Measurements from ENCODE around the gene GAREM1. TPM values are rescaled to one million over a fixed set of nuclear protein-coding genes. Genes with fewer than 3 reads are reported as not detected.

Gene GAREM1
- total and polyA plus RNA-seq, 2 donors from 2014 or later, result 7.0 to 47.0 TPM

DNA sequence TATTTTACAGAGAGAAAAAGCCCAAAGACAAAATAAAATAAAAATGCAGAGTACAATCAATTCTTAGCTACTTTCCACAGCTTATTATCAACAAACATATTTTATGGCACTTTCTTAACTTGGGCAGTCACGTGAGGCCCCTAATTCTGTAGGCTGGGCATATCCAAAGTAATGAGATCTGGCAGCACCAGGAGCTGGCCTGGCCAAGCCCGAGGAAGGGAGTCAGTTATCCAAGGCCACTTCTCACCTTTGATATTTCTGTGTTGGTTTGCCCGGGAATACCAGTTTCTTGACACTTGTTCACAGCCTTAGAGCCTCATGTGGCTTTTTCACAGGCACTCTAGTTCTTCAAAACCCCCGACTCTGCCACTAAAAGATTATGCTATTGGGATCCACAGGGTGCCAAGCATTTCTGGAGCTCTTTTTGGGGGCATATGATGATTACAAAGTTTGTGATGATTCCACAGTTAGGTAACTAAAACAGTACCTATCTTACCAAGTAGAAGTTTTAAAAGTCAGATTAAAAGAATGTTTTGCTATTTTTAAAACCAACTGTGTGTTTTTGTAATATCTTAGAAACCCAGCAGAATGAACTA is 190.4 kb downstream of the GAREM1 start:
- FAIRE-seq (no peak), DNase-seq (no peak)
- Histone ChIP-seq H3K27me3 (ENCODE audit: control insufficient read depth, insufficient read depth, low read length) (no peaks in the 10 kb centered on the region), H3K4me3 (ENCODE audit: low read length in 3 of 3) (no peak overlapping the region), H3K27ac (ENCODE audit: low read depth in 2 of 2, low read length in 2 of 2) (no peak overlapping the region), H3K9me3 (ENCODE audit: control insufficient read depth in 2 of 3, insufficient read depth in 1 of 3, low read length in 3 of 3) (no peaks in the 10 kb centered on the region), H3K4me1 (ENCODE audit: control insufficient read depth in 2 of 3, insufficient read depth in 2 of 3, low read depth in 1 of 3, low read length in 3 of 3) (peaks cover 4 to 19% (median 12%) of the 10 kb centered on the region in 3 donors), H3K9ac (ENCODE audit: low read length in 3 of 3) (no peak overlapping the region), H3K36me3 (ENCODE audit: control insufficient read depth in 2 of 3, insufficient read depth in 3 of 3, low read length in 3 of 3) (no peaks in the 10 kb centered on the region)
- intact Hi-C loops (cut with DNase I), result no loop called here
- TF ChIP-seq CTCF (IDR thresholded peaks at IDR 0.05; ENCODE audit: borderline replicate concordance, extremely low read depth, insufficient read depth), result no peak

GRCh38 chr18:32278177-32278799 is 192.4 kb downstream of the GAREM1 start:
- DNase-seq, result no peak
- intact Hi-C loops (cut with DNase I), result no loop called here
- Histone ChIP-seq H3K36me3 (ENCODE audit: control insufficient read depth in 2 of 3, insufficient read depth in 3 of 3, low read length in 3 of 3) (no peaks in the 10 kb centered on the region), H3K9me3 (ENCODE audit: control insufficient read depth in 2 of 3, insufficient read depth in 1 of 3, low read length in 3 of 3) (no peaks in the 10 kb centered on the region), H3K9ac (ENCODE audit: low read length in 3 of 3) (no peak overlapping the region), H3K27ac (ENCODE audit: low read depth in 2 of 2, low read length in 2 of 2) (peak overlapping the region; percentile 18 to 26), H3K27me3 (ENCODE audit: control insufficient read depth, insufficient read depth, low read length) (no peaks in the 10 kb centered on the region), H3K4me1 (ENCODE audit: control insufficient read depth in 2 of 3, insufficient read depth in 2 of 3, low read depth in 1 of 3, low read length in 3 of 3) (peaks cover 4 to 19% (median 12%) of the 10 kb centered on the region in 3 donors), H3K4me3 (ENCODE audit: low read length in 3 of 3) (no peak overlapping the region)
- TF ChIP-seq CTCF (IDR thresholded peaks at IDR 0.05; ENCODE audit: borderline replicate concordance, extremely low read depth, insufficient read depth), result no peak
- FAIRE-seq, result no peak

GRCh38 chr18:32277549-32277948 is 193.1 kb downstream of the GAREM1 start:
- H3K9ac ChIP-seq (ENCODE audit: low read length in 3 of 3), result no peak overlapping the region
- peak overlapping the region in 1 of 2 donors; percentile 26 for H3K27ac ChIP-seq (ENCODE audit: low read depth in 2 of 2, low read length in 2 of 2)
- DNase-seq (peak in 1 of 5 donors; percentile 56), FAIRE-seq (no peak)
- no peak for TF ChIP-seq CTCF (IDR thresholded peaks at IDR 0.05; ENCODE audit: borderline replicate concordance, extremely low read depth, insufficient read depth)
- no peaks in the 10 kb centered on the region for H3K36me3 ChIP-seq (ENCODE audit: control insufficient read depth in 2 of 3, insufficient read depth in 3 of 3, low read length in 3 of 3)
- intact Hi-C loops (cut with DNase I), result no loop called here
- no peak overlapping the region for H3K4me3 ChIP-seq (ENCODE audit: low read length in 3 of 3)
- no peaks in the 10 kb centered on the region for H3K27me3 ChIP-seq (ENCODE audit: control insufficient read depth, insufficient read depth, low read length)
- no peaks in the 10 kb centered on the region for H3K9me3 ChIP-seq (ENCODE audit: control insufficient read depth in 2 of 3, insufficient read depth in 1 of 3, low read length in 3 of 3)
- H3K4me1 ChIP-seq (ENCODE audit: control insufficient read depth in 2 of 3, insufficient read depth in 2 of 3, low read depth in 1 of 3, low read length in 3 of 3), result peaks cover 4 to 19% (median 12%) of the 10 kb centered on the region in 3 donors

Data from kidney (tissue), 14 donors.